Chondrocyte (in vitro differentiated cells): ENCODE measurements around the gene PLCG2. TPM values are rescaled to one million over a fixed set of nuclear protein-coding genes. Genes with fewer than 3 reads are reported as not detected.
A peak's percentile ranks its signal among the peaks of the same experiment; 100 is the strongest.

ENCODE experiments used
- DNase-seq: peaks from one replicate; pipeline ENCODE4 v3.0.0; 2021; ENCODE audit warnings: mixed read lengths, low spot score
- H3K27ac Mint-ChIP-seq: one replicate; pipeline ENCODE4 v1.8.0; 2021; ENCODE audit warnings: mild to moderate bottlenecking, moderate library complexity, mixed read lengths; ENCODE audit not compliant: unreplicated experiment
- H3K27me3 Mint-ChIP-seq: 2 replicates; pipeline ENCODE4 v1.8.0; 2021; ENCODE audit warnings: low read depth, mixed read lengths
- H3K36me3 Mint-ChIP-seq: 2 replicates; pipeline ENCODE4 v1.8.0; 2021; ENCODE audit warnings: low read depth, mixed read lengths
- H3K4me1 Mint-ChIP-seq: 2 replicates; pipeline ENCODE4 v1.8.0; 2021; ENCODE audit warnings: low read depth, mild to moderate bottlenecking, mixed read lengths
- H3K4me3 Mint-ChIP-seq: one replicate; pipeline ENCODE4 v1.8.0; 2021; ENCODE audit warnings: mild to moderate bottlenecking, moderate library complexity, mixed read lengths; ENCODE audit not compliant: unreplicated experiment
- H3K9me3 Mint-ChIP-seq: 2 replicates; pipeline ENCODE4 v1.8.0; 2021; ENCODE audit warnings: low read depth, mixed read lengths
- total RNA-seq: library from RNA; stranded (reverse); gene quantifications from 3 replicates; pipeline ENCODE4 v1.2.1, GENCODE V29; 2021
- TF ChIP-seq, protein P1 (sequence below): fragments of 200-600 bp; sonication (generic); IDR thresholded peaks from 2 replicates; pipeline ENCODE4 v1.5.0; 2021; ENCODE audit warnings: antibody characterized with exemption, mild to moderate bottlenecking, moderate library complexity

Gene PLCG2
- total RNA-seq, 1 donor from 2014 or later = 1.1 TPM

DNA sequence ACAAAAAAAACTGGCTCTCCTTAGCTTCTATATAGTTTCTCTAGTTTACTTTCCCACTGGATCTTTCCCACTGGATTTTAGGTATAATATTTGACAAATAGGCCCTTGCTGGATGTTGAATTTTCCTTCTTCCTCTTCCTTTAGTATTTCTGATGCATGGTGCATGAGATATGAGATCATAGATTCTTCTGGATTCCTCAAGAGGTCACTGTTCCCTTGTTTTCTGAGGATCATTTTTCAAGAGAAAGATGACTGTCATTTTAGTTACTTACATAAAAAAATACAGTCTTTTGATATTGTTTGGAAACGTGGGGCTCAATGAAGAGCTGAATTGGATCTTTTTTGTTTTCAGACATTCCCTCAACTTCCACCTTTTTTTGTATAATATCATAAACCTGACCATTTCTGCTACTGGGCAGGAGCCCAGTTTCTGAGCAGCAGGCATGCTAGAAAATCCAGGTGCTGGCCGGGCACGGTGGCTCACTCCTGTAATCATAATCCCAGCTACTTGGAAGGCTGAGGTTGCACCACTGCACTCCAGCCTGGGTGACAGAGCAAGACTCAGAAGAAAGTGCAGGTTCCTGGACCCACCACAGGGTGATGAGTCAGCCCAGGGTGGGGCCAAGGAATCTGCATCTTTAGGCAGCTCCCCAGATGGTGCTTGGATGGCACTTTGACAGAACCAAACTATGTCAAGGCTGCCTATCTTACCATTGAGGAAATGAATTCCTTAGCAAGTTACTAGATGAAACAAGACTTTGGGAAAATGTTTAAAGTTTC lies 161.9 kb downstream of the PLCG2 start:
- H3K4me3 Mint-ChIP-seq = no peak overlapping the region
- peaks cover 34% of the 10 kb centered on the region for H3K27me3 Mint-ChIP-seq
- no peak for DNase-seq
- peaks cover 14% of the 10 kb centered on the region for H3K4me1 Mint-ChIP-seq
- TF ChIP-seq, protein P1, sequence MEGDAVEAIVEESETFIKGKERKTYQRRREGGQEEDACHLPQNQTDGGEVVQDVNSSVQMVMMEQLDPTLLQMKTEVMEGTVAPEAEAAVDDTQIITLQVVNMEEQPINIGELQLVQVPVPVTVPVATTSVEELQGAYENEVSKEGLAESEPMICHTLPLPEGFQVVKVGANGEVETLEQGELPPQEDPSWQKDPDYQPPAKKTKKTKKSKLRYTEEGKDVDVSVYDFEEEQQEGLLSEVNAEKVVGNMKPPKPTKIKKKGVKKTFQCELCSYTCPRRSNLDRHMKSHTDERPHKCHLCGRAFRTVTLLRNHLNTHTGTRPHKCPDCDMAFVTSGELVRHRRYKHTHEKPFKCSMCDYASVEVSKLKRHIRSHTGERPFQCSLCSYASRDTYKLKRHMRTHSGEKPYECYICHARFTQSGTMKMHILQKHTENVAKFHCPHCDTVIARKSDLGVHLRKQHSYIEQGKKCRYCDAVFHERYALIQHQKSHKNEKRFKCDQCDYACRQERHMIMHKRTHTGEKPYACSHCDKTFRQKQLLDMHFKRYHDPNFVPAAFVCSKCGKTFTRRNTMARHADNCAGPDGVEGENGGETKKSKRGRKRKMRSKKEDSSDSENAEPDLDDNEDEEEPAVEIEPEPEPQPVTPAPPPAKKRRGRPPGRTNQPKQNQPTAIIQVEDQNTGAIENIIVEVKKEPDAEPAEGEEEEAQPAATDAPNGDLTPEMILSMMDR = peak; percentile 85
- no peaks in the 10 kb centered on the region for H3K9me3 Mint-ChIP-seq
- no peaks in the 10 kb centered on the region for H3K36me3 Mint-ChIP-seq
- H3K27ac Mint-ChIP-seq = no peak overlapping the region

DNA sequence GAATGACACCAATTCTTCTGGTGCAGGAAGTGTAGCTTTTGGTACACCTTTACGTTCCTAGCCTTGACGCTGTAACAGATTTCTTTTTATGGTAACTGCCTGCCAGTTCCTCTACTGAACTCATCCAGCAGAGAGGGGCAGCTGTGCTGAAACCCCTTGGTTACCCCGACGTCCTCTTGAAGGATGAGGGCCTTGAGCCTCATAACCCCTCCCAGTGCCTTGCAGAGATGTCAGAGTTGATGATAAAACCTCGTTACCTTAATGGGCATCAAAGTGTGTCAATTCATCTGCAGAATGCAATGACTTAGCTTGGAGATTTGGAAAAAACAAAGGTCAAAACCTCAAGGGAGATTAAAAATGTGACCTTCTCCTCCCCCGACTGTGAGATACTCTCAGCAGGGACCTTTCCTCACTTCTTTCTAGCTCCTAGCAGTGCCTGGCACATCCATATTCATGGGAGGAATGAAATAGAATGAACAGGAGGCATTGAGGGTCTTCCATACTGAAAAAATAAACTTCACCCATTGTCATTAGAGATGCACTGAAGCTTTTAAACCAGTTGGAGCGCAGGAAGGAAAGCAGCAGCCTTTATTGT lies 163.0 kb downstream of the PLCG2 start:
- no peak overlapping the region for H3K27ac Mint-ChIP-seq
- TF ChIP-seq, protein P1 = no peak
- DNase-seq = no peak
- no peaks in the 10 kb centered on the region for H3K36me3 Mint-ChIP-seq
- no peak overlapping the region for H3K4me3 Mint-ChIP-seq
- no peaks in the 10 kb centered on the region for H3K9me3 Mint-ChIP-seq
- peaks cover 16% of the 10 kb centered on the region for H3K4me1 Mint-ChIP-seq
- H3K27me3 Mint-ChIP-seq = peaks cover 27% of the 10 kb centered on the region

DNA sequence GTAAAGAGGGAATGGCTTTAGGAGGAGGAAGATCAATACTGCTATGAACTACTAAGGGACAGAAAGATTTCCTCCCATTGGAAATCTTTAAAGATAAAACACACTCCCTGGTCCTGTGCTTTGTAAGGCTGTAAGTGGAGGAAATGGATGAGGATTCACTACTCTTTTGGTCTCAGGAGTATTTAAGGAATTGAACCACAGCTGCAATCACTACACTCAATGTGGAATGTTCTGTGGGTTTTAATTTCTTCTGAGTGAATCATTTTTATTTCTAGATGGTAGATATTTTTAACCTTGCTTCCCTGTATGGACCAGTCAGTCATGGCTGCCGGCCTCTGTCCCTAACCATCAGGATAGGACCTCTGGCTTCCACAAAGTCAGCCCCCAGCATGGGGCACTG lies 166.6 kb downstream of the PLCG2 start:
- DNase-seq = no peak

DNA sequence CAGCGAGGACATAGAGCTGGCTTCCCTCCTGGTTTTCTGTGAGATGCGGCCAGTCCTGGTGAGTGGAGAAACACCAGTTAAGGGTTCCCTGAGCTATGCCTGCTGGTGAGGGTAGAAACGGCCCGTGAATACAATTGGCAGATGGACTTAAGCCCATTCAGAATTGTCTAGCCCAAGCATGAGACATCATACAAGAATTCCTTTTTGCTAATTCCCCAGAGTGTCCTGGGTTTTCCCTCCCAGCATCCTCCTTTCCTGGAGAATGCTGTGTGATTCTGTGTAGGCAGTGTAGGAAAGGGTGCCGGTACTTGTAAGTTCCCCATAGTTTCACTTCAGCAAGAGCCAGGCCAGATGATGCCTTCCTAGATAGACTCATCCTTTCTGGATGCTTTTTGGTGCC lies 167.1 kb downstream of the PLCG2 start:
- H3K36me3 Mint-ChIP-seq = no peaks in the 10 kb centered on the region
- peaks cover 13% of the 10 kb centered on the region for H3K4me1 Mint-ChIP-seq
- no peak overlapping the region for H3K27ac Mint-ChIP-seq
- no peak overlapping the region for H3K4me3 Mint-ChIP-seq
- peaks cover 5% of the 10 kb centered on the region for H3K9me3 Mint-ChIP-seq
- TF ChIP-seq, protein P1 = no peak
- no peak for DNase-seq
- H3K27me3 Mint-ChIP-seq = peaks cover 21% of the 10 kb centered on the region

More for the DNA sequence above, 166.6 kb downstream of the PLCG2 start:
- Mint-ChIP-seq H3K27ac (no peak overlapping the region), H3K27me3 (peaks cover 23% of the 10 kb centered on the region), H3K4me1 (peaks cover 16% of the 10 kb centered on the region), H3K4me3 (no peak overlapping the region), H3K9me3 (peaks cover 2% of the 10 kb centered on the region), H3K36me3 (no peaks in the 10 kb centered on the region)
- TF ChIP-seq, protein P1 = no peak

DNA sequence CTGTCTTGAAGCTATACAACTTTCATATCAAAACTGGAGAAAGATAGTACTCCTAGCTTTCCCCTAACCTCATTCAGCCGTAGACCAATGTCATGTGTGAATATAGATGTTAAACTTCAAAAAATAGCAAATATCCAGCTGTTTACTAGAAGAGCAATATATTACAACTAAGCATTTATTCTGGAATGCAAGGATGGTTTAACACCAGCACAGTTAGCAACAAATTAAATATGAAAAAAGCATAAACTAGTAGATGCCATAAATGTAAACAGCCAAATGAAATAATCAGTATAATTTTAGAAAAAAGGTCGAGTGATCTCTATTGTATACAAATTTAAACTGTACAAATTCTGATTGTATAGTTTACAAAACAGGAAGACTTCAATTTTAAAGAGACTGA lies 172.5 kb downstream of the PLCG2 start:
- no peak for DNase-seq
- TF ChIP-seq, protein P1 = no peak
- Mint-ChIP-seq H3K36me3 (no peaks in the 10 kb centered on the region), H3K27me3 (peaks cover 18% of the 10 kb centered on the region), H3K4me1 (no peaks in the 10 kb centered on the region), H3K27ac (no peak overlapping the region), H3K9me3 (peaks cover 20% of the 10 kb centered on the region), H3K4me3 (no peak overlapping the region)
